Stimulated activated naive CD4-positive, alpha-beta T cell (primary cell): ENCODE results near the gene KRT35.

ENCODE experiments used
- DNase-seq, 6 experiments: peaks; one replicate each; lab custom pipeline; 2025; lab: John Stamatoyannopoulos, UW

Gene KRT35

DNA sequence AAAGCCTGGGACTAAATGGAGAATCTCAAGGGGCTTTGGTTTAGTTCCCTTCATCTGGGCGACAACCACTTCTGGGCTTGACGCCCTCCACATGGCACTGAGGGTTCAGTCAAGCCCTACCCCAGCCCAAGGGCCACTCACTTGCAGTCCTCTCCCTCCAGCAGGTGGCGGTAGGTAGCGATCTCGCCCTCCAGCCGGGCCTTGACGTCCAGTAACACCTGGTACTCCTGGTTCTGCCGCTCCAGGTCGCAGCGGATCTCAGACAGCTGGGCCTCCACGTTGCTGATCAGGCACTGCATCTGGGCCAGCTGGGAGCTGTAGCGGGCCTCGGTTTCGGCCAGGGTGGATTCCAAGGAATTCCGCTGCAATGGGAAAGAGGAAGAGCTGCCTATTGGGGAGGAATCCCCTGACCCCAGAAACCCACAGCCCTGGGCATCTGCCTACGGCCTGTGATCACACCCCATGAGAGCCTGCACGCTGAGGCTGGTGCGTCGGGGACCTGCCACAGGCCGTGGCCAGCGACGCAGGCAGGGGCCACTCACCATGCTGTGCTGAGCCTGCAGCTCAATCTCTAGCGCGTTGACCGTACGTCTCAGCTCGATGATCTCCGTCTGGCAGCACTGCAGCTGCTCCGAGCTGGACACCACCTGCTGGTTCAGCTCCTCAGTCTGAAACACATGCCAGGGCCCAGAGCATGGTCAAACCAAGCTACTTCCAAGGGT, 6.0 kb upstream of the KRT35 start:
- DNase-seq: no peak

DNA sequence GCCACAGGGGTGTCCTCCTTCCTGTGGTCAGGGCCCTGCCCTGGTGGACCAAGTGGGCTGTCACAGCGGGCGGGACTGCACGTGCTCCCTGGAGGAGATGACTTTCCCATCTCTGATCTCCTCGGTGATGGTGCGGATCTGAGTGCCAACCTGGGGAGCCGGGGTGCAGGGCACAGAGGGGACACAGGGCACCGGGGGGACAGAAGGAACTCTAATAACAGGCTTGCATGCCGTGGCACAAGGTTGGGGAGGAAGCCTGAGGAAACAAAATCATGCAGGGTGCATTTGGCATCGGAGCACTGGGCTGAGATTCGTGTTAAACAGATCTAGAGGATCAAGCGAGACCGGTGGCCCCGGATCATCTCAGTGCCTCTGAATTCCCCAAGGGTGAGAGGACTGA, 5.4 kb upstream of the KRT35 start:
- DNase-seq: no peak

DNA sequence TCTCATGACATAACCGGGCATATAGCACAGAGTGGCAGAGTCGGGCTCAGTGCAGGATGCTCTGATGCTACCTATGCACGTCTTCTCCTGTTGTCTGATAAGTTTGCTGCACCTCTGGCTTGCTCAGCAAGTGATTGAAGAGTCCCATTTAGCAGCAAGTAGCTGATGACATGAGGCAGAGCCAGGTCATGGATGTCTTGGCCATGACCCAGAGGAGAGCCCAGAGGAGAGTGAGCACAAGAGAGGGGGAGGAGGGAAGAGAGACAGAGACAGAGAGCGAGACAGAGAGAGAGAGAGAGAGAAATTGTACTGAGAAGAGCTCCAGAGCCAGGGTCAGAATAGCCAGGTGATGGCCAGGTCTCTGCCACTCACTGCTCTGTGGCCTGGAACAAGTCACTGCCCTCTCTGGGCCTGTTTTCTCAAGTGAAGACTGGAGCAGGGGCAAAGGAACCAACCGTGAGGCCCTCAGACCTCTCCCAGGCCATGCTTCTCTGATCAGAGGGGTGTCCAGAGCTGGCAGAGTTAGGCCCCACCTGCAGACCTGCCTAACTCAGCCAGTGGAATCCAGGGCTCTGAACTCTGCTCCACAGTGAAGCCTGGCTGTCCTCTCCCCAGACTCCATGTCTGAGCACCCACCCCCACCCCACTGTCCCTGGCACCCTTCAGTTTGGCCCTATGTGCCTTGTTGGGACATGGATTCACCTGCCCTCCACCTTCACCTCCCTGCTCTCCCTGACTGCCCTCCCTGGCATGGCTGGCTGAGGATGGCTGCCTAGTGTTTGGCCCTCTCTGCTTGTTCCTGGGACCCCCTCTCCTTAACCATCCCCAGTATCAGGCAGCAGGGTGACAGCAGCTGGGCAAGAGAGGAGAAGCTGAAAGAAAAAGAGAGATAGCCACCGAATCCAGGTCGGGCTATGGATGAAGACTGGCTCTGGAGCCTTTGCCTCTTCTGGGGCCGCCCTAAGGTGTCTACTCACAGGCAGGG, 4.3 kb upstream of the KRT35 start:
- DNase-seq: no peak

DNA sequence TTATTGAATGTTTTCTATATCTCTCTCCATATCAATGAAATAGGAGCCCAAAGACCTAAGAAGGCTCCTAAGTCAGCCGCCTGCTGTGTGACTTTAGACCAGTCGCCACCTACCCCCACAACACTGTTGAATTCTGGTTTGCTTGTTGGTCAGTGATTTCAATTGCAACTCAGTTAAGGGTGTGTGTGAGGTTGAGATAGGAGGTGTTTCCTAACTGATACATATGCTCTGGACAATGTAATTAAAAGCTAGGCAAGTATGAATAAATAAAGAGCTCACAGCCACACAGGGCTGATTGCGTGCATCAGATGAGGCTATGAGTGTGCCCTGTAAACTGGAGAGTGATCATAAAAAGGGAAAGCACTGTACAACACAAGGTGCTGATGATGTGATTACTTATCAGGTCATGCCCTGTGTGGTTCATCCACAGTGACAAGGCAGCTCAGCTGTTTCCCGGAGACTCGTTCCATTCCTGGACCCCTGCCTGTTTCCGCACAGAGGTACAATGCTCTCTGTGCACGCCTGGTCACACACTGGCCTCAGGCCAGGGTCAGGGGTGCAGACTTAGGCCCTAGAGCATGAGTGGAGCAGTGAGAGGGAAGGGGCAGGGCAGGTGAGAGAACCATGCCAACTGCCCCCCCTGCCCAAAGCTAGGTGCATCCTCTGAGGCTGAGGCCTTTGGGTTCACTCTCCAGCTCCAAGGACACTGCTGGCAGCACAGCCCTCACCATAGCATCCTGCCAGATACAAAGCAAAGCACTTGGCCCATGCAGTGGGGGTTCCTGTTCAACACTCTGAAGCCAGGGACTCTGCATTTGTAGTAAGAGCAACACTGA, 3.3 kb upstream of the KRT35 start:
- DNase-seq: no peak

DNA sequence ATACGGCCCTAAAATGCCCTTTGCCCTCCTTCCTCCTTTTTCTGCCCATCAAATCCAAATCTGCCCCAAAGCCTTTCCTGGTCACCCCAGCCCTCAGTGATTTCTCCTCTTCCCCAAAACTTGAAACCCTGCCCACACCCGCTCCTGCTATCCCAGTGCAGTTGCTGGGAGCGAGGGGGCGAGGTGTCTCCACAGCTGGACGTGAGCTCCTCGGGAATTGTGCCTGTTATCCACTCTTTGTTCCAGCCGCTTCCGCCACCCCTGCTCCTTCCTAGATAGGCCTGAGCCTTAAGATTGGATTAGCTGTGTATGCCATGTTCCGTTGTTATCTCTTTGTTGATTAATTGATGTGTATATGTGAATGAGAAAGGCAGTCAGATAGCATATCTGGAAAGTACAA, 2.6 kb upstream of the KRT35 start:
- no peak for DNase-seq

DNA sequence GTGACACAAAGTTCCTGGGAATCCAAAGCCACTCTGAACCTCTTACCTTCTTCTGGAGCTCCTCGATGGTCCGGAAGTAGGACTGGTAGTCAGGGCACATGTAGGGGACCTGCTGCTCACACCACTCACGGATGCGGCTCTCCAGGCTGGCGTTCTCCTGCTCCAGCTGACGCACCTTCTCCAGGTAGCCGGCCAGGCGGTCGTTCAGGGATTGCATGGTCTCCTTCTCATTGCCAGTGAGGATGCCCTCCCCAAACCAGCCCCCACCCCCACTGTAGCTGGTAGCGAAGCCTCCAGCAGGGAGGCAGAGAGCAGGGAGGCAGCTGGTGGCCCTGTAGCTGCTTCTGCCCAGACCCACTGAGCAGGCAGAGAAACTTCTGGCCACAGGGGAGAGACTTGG, 370 bp downstream of the KRT35 start:
- no peak for DNase-seq

DNA sequence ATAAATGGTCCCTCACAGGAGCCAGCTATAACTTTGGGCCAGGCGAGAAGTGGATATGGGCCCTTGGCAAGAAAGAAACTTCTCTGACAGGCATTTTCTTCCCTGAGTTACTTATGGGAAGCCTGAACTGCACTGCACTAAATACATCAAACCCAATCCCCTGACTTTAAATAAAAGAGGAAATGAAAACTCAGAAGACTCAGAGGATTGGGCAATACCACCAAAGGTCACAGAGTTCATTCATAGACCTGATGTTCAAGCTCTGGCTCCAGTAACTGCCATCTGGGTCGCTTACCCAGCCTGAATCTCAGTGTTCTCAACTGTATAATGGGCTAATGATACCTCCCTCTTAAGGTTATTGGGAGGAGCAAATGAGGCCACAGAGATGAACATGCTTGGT, 815 bp downstream of the KRT35 start:
- DNase-seq: no peak

DNA sequence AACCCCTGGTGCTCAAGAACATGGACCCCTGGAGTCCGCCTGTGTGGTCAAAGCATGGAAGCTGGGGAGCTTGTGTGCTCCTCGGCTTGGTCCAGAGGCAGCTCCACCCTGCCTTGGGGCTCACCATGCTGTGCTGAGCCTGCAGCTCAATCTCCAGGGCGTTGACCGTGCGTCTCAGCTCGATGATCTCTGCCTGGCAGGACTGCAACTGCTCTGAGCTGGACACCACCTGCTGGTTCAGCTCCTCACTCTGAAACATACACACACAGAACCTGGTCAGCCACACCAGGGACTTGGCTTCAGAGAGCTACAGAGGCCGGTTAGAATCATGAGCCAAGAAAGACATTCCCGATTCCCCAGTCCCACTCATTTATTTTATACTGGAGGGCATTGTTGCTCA, 2.7 kb downstream of the KRT35 start:
- no peak for DNase-seq

DNA sequence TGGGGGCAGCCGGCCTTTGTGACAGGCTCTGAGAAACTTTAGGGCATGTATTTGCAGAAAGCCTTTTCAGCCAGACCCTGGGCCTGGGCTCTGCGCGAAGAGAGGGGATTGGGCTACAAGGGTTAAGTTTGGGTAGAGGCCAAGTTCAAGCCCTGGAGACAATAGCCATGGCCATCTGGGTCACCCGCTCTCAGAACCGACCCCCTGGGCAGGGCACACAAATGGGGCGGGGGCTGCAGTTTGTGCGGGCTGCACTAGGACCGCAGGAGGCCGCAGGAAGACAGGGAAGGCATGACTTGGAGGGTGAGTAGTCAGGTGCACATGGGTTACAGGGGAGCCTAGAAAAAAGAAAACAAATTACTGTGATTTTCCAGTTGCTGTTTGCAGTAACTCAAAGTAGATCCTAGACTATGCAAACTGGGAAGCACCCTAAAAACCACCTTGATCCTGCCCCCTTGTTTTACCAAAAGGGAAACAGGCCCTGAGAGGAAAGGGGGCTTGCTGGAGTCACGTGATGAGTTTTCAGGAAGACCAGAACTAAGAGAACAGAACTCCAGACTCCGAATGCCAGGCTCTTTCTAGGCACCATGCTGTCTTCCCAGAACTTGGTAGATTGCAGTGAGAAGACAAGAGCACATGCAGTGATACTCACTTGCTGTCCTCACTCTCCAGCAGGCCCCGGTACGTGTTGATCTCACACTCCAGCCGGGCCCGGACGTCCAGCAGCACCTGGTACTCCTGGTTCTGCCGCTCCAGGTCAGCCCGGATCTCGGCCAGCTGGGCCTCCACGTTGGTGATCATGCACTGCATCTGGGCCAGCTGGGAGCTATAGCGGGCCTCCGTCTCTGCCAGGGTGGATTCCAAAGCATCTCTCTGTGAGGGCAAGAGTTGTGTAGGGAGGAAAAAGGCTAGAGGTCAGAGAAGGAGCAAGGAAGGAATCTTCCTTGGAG, 3.8 kb downstream of the KRT35 start:
- no peak for DNase-seq

DNA sequence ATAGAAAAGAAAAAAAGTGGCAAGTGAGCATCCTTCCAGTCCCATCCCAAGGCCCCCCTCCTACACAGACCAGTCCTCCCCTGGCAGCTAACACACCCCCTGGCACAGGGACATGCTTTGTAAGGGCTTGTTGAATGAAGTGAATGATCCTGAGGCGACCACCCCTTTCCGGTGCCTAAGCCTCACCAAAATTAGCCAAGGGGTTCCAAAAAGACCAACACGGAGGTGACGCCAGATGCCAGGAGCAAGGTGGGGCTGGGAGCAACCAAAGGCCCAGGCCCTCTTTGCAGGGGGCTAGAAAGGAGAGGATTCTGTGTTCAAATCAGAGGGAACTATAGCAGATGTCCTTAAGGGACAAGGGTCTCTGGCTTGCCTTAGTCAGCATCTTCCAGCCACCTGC, 5.5 kb downstream of the KRT35 start:
- DNase-seq: no peak

DNA sequence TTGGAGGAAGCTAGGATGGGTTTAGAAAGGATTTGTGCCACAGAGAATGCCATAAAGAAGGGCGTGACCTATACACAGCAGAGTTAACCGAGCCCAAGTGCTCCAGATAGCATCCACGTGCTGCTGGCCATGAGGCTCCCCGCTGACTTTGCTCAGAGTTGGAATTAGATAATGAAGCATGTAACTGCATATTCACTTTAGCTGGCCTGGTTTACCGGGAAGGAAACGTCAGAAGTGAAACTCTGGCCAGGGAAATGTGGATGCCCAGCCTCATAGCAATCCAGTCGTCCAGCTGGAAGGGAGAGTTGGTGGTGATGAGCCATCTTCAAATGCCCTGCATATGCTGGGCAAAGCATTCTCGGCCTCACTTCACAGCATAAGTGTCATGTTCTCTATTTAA, 6.1 kb downstream of the KRT35 start:
- DNase-seq: no peak

DNA sequence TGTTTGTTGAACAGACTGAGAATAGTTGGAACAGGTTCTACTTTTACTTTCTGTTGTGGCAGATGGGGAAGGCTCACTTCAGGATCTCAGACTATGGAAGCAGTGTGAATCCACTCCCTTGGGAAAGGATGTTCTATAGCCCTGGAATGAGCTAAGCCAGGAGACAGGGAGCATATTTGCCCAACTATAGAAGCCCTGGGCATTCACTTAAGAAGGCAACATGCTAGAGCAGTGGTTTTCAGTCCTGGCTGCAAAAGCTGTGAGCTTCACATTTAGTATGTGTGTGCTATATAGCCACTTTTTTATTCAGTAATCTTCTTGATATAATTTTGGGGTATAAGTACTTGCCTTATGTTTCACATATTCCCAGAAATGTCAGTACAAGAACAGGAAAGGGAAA, 12.6 kb downstream of the KRT35 start:
- DNase-seq: no peak

DNA sequence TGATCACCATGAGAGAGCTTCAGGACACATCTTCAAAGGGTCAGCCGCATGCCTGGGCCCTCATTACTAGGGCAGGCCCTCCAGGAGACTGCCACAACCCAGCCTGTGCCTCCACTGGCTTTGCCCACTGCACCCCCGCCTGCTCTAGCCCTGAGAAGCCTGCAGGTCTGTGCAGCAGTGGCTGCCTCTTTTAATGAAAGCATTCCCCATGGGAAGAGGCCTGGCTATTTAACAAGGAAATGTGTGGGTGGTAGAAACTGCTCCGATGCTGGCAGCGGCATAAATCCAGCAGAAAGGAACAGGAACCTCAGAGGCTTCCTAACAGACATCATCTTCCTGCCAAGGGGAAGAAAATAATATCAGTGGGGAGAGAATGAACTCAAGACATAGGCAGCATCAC, 13.4 kb downstream of the KRT35 start:
- no peak for DNase-seq

DNA sequence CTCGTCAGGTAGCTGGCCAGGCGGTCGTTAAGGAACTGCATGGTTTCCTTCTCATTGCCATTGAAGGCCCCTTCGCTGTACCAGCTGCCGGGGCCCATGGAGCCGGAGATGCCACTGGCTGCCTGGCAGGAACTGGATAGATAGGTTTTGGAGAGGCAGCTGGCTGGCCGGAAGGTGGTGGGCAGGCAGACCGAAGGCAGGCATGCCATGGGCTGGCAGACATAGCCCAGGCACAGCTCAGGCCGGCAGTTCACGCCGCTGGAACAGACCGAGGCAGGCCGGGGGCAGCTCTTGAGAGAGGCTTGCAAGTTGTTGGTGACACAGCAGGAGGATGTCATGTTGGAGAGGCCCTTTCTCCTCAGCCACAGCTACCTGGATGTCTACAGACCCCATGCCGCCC, 14.0 kb downstream of the KRT35 start, which contains the start of gene KRT32:
TSS of gene KRT32 (minus strand) at position 399 of the 400 bp plus-strand sequence. CDS start at position 338, 61 bp downstream.
- no peak for DNase-seq

DNA sequence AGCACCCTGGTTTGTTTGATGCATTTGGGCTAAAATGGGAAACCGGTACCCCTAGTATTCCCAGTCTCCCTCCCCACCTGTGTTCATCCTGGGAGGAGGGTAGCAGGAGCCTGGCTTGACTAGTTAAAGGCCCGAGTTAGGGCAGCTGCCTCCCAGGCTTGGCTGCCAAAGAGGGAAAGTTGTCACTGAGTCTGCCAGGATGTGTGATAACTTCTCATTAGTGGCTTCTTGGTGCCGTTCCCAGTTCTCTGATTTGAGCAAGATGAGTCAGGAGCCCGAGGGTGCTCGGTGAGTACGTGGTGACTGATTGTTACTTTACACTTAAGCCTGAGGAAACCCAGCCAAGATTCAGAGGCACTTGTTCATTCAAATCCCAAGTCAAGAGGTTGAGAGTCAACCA, 16.3 kb downstream of the KRT35 start:
- DNase-seq: no peak

DNA sequence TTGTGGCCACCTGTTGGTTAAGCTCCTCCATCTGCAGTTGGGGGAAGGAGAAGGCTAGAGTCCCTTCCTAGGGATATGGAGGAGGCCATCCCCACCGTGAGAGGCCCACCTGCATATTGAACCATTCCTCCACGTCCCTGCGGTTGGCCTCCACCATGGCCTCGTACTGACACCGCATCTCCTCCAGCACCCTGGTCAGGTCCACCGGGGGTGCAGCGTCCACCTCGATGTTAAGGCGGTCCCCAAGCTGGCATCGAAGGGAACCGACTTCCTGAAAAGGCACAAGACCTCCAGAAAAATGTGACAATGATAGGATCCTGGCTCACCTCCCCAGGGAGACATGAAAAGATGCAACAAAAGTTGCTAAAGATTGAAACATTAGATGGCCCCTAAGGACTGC, 16.8 kb downstream of the KRT35 start:
- no peak for DNase-seq

DNA sequence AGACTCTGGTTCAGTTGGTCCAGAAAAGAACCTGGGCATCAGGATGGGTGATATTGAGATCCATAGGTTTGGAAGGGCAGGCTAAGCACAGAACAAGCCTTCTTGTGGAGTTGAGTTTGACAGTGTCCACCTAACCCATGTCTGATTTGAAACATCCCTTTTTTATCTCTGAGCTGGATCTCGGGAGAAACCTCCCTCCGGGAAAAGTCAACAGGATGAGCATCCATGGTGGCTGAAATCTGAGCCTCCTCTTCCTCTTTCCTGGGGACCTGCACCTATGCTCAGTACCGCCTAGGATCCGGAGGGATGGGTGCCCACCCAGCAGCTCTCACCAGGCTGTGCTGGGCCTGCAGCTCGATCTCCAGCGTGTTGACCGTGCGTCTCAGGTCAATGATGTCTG, 17.2 kb downstream of the KRT35 start:
- no peak for DNase-seq

DNA sequence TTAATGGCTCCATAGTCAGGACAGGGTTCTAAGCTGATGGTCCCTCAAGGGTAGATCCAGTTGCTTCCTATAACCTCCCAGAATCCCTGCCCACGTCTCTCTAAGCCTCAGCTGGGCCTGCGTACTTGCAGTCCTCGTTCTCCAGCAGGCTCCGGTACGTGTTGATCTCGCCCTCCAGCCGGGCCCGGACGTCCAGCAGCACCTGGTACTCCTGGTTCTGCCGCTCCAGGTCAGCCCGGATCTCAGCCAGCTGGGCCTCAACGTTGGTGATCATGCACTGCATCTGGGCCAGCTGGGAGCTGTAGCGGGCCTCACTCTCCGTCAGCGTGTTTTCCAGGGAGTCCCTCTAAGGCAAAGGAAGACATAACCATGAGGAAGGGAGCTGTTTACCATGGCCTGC, 18.2 kb downstream of the KRT35 start:
- DNase-seq: no peak

DNA sequence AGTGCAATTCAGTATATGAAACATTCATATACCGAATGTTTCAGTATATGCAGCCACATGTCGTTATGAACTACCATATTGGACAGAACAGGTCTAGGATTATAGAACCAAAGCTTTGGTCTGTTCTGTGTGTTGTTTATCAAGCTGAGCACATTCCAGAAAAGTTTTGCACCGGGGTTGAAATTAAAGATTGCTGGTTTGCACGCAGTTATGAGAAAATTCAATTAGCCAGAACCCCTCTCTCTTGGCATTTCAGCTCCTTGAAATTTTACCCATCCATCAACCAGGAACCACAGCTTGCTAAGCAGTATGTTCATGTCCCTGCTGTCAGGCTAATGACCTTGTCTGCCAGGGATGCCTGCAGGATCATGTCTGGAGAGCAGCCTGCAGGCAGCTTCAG, 23.3 kb downstream of the KRT35 start:
- no peak for DNase-seq

DNA sequence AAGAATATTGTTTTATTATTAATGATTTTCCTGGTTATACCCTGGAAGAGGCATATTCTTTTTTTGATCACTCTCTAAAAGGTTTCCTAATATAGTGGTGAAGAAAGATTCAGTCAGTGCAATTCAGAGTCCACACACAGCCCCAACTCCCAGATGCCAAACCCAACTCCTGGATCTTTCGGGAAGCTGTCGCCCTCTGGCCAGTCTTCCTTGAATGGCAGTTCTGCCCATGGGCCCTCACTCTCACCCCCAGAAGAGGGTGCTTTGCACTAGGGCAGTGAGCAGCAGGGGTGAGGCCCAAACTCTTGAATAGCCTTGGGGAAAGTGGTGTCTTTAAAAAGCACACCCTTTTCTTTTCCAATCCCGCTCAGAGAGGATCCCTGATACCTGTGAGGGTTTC, 24.7 kb downstream of the KRT35 start:
- no peak for DNase-seq

DNA sequence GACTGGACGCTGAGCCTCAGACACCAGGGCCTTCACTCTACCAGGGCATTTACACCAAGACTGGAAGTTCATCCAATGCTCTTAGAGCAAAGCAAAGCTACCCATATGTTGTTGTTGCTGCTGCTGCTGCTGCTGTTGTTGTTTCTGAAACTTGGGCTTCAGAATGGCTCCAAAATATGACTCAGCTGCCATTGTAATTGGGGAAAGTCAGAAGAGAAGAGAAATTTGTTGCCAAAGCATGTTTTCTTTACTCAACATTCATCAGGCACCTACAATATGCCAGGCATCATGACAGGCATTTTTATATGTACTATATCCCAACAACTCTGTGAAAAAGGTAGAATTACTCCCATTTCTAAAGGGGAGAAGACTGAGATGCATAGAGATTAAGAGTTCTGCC, 25.7 kb downstream of the KRT35 start:
- no peak for DNase-seq
